GM12875 (cell line): Measurements from ENCODE around the gene EZH2.

Source experiments
- H3K4me3 ChIP-seq: one replicate; pipeline ENCODE4 v1.5.1; 2011; ENCODE audit warnings: low read depth, low read length, control low read depth
- TF ChIP-seq, protein P1 (sequence below): IDR thresholded peaks from 2 replicates; pipeline ENCODE4 v1.5.1; 2011; ENCODE audit warnings: low read depth, mild to moderate bottlenecking, control low read depth, inconsistent platforms, low read length, moderate library complexity, borderline replicate concordance; ENCODE audit not compliant: insufficient read depth

The EZH2 gene

DNA sequence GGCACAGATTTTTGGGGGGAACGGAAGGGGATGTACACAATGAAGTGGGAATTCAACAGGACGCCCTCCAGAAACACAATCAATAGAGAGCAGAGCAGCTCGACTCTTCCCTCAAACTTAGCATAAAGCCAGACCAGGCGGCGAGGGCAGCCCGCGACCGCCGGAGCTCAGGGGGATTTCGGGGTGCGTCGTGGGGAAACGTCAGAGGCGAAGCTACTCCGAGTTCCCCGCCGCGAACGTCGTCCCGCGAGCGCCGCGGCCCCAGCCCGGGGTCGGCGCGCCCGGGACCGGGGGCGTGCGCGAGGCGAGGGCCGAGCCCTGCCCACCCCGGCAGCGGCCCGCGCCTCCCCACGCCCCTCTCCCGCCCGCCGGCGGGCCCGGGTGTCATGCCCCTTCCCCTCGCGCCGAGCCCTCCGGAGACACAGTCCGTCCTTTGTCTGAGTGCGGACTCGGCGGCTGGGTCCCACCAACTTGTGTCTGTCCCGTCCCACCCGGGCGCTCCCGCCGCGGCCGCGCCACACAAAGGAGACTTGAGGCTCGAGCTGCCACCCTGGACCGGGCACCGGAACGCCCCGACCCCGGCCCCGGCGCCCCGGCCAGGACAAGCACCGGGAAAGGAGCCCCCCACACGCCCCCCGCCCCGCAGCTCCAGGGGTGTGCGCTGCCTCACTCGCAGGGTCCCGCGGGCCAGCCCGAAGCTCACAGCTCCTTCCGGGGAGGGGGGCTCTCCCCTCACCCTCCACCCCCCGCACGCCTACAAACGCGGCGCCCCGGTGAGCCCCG lies 634 bp downstream of the EZH2 start:
- peak overlapping the region; percentile 91 for H3K4me3 ChIP-seq
- TF ChIP-seq, protein P1, sequence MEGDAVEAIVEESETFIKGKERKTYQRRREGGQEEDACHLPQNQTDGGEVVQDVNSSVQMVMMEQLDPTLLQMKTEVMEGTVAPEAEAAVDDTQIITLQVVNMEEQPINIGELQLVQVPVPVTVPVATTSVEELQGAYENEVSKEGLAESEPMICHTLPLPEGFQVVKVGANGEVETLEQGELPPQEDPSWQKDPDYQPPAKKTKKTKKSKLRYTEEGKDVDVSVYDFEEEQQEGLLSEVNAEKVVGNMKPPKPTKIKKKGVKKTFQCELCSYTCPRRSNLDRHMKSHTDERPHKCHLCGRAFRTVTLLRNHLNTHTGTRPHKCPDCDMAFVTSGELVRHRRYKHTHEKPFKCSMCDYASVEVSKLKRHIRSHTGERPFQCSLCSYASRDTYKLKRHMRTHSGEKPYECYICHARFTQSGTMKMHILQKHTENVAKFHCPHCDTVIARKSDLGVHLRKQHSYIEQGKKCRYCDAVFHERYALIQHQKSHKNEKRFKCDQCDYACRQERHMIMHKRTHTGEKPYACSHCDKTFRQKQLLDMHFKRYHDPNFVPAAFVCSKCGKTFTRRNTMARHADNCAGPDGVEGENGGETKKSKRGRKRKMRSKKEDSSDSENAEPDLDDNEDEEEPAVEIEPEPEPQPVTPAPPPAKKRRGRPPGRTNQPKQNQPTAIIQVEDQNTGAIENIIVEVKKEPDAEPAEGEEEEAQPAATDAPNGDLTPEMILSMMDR = no peak

DNA sequence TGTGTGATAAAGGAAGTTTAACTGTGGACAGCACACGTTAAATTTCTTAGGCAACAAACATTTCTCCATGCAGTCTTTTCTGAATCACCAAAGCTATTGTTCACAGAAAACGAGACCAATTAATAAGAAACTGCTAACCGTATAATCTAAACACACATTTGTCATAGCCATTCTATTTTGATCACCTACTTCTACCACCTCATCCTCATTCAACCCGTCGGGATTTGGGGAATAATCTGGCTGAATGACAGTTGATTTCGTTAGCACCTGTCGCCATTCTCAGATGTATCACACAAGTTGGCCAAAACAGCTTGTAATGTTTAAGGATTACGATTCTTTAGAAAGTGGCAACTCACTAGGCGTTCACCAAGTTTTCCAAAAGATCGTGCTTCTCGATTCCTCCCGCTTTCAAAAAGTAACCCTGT lies 1.2 kb downstream of the EZH2 start:
- TF ChIP-seq, protein P1 = no peak
- H3K4me3 ChIP-seq = peak overlapping the region; percentile 91

DNA sequence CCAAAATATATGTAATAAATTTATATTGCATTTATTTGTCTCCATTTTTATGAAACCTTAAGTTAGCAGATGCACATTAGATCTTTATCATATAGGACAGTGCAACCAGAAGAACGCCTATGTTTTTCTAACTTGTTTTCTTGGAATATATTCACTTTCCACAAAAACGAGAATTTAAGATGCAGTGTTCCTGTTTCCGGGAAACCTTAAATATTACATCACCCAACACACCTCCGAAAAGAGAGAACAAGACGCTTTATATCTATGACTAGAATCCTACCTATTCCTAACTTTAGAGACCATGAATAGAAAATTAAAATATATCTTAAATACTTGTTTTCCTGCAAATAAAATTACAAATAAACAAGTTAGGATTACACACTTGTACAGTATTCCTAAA lies 1.9 kb downstream of the EZH2 start:
- peak overlapping the region; percentile 91 for H3K4me3 ChIP-seq
- TF ChIP-seq, protein P1 = no peak

DNA sequence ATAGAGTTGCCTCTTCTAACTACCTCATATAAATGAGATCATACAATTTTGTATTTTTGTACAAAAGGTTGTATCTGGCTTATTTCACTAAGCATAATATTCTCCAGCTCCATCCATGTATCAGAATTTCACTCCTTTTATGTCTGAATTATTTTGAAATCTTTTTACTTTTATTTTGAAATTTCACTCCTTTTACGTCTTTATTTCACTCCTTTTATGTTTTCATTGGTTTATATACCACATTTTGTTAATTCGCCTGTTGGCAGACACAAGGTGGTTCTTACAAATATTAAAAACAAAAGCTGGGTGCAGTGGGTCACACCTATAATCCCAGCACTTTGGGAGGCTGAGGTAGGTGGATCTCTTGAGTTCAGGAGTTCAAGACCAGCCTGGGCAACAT lies 5.8 kb downstream of the EZH2 start:
- TF ChIP-seq, protein P1 = no peak
- H3K4me3 ChIP-seq = no peak overlapping the region

DNA sequence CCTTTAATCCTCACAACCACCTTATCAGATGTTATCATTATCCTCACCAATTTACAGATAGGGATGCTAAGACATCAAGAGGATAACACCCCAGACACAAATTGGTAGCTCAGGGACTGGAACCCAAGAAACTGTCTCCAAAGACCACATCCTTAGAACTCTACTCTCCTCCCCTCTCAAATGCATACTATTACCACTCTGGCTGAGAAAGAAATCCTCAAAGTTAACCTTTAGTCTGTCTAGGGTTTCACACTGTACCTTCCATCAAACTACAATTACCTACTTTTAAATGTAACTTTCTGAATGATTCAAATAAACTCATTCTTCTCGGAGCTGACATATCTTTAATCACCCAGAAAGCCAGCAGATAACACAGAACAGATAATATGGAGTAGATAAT lies 6.6 kb downstream of the EZH2 start:
- TF ChIP-seq, protein P1 = no peak
- no peak overlapping the region for H3K4me3 ChIP-seq

DNA sequence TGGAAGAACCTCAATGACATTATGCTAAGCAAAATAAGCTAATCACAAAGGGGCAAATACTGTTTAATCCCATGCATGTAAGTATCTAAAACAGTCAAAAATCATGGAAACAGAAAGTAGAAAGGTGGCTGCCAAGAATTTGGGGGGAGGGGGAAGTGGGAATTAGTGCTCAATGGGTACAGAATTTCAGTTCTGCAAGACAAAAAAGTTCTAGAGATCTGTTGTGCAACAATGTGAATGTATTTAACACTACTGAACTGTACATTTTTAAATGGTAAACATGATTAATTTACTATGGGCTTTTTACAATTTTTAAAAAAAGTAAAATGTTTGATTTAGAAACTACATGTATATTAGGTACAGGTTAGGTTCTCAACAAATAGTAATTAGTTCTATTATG lies 11.9 kb downstream of the EZH2 start:
- TF ChIP-seq, protein P1 = no peak
- no peak overlapping the region for H3K4me3 ChIP-seq

DNA sequence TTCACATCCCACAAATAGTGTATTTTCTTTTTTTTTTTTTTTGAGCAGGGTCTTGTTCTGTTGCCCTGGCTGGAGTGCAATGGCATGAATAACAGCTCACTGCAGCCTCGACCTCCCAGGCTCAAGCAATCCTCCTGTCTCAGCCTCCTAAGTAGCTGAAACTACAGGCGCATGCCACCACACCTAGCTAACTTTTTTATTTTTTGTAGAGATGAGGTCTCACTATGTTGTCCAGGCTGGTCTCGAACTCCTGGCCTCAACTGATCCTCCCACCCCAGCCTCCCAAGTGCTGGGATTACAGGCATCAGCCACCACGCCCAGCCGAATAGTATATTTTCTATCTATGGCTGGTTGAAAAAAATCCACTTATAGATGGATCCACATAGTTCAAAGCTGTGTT lies 12.5 kb downstream of the EZH2 start:
- no peak overlapping the region for H3K4me3 ChIP-seq
- TF ChIP-seq, protein P1 = no peak
